Measurements from ENCODE around the gene LGALS9.
"Not testable (repeated sequence)": the region's sequence is repeated elsewhere in the genome, so short reads cannot be mapped to it uniquely, and the experiment has no call there.

LGALS9 gene

DNA sequence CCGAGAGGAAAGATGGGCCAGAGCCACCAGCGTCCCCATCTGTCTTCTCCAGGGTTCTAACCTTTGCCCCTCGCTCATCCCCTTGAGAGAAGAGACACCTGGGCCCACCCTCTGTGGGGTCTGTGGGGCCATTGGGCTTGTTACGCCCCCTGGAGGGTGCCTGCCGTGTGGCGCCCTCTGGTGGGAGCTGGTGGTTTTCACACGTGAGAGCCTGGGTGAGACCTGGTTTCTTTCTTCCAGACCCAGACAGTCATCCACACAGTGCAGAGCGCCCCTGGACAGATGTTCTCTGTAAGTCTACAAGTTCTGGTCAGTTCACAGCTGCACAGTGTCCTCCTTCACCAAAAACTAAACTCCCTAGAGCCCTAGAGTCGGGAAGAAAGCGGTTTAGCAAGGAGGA lies 14.6 kb downstream of the LGALS9 start:
- H3K9me3 ChIP-seq (ENCODE audit: control insufficient read depth in 1 of 2, low read length in 2 of 2); H3K4me3 ChIP-seq (ENCODE audit: low read depth in 1 of 2, low read length in 2 of 2); H3K4me1 ChIP-seq (ENCODE audit: control insufficient read depth in 1 of 2, insufficient read depth in 2 of 2, low read length in 2 of 2); H3K27me3 ChIP-seq (ENCODE audit: low read depth, low read length); H3K36me3 ChIP-seq (ENCODE audit: control insufficient read depth in 1 of 2, insufficient read depth in 2 of 2, low read length in 2 of 2); H3K27ac ChIP-seq (ENCODE audit: low read length): not testable (repeated sequence)

DNA sequence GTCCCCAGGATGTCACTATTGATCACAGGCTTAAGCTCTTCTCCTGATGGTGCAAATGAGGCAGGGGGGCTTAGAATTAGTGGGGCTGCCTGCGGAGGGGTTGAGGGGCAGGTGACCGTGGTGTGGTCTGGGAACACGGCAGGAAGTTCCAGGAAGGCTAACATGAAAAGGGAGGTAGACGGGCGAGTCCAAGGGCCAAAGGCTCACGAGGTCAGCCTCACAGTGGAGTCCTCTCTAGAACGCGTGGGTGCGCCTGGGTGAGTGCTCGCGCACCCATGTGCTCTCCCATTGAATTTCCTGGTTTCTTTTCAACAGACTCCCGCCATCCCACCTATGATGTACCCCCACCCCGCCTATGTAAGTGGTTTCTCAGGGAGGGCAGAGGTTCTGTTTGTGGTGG lies 15.2 kb downstream of the LGALS9 start:
- H3K9me3 ChIP-seq (ENCODE audit: control insufficient read depth in 1 of 2, low read length in 2 of 2) = no peaks in the 10 kb centered on the region
- peaks cover 0 to 3% of the 10 kb centered on the region in 2 donors for H3K36me3 ChIP-seq (ENCODE audit: control insufficient read depth in 1 of 2, insufficient read depth in 2 of 2, low read length in 2 of 2)
- H3K27me3 ChIP-seq (ENCODE audit: low read depth, low read length) = no peaks in the 10 kb centered on the region
- H3K4me1 ChIP-seq (ENCODE audit: control insufficient read depth in 1 of 2, insufficient read depth in 2 of 2, low read length in 2 of 2) = no peaks in the 10 kb centered on the region
- H3K27ac ChIP-seq (ENCODE audit: low read length) = no peak overlapping the region
- H3K4me3 ChIP-seq (ENCODE audit: low read depth in 1 of 2, low read length in 2 of 2) = no peak overlapping the region

DNA sequence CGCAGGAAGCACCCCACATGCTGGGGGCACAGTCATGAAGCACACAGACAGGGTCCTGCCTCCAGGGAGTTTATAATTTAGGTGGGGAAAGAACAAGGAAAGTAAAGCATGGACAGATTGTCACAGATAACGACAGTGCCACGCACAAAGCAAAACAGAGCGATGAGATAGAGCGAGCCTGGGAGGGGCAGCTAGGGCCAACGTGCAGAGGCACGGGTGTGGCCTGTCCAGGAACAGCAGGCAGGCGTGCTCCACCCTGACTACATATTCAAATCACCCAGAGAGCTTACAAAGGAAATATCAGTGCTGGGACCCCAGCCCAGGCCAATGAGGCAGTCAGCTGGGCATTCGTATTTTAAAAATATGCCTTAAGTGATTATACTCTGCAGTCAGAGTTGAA lies 16.8 kb downstream of the LGALS9 start:
- H3K9me3 ChIP-seq (ENCODE audit: control insufficient read depth in 1 of 2, low read length in 2 of 2) = no peaks in the 10 kb centered on the region
- H3K27ac ChIP-seq (ENCODE audit: low read length) = no peak overlapping the region
- no peaks in the 10 kb centered on the region for H3K27me3 ChIP-seq (ENCODE audit: low read depth, low read length)
- no peaks in the 10 kb centered on the region for H3K36me3 ChIP-seq (ENCODE audit: control insufficient read depth in 1 of 2, insufficient read depth in 2 of 2, low read length in 2 of 2)
- H3K4me3 ChIP-seq (ENCODE audit: low read depth in 1 of 2, low read length in 2 of 2) = no peak overlapping the region
- H3K4me1 ChIP-seq (ENCODE audit: control insufficient read depth in 1 of 2, insufficient read depth in 2 of 2, low read length in 2 of 2) = no peaks in the 10 kb centered on the region

DNA sequence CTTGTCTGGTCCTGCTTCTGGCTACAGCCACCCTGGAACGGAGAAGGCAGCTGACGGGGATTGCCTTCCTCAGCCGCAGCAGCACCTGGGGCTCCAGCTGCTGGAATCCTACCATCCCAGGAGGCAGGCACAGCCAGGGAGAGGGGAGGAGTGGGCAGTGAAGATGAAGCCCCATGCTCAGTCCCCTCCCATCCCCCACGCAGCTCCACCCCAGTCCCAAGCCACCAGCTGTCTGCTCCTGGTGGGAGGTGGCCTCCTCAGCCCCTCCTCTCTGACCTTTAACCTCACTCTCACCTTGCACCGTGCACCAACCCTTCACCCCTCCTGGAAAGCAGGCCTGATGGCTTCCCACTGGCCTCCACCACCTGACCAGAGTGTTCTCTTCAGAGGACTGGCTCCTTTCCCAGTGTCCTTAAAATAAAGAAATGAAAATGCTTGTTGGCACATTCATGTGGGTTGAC lies 18.2 kb downstream of the LGALS9 start:
- not testable (repeated sequence) for H3K27ac ChIP-seq (ENCODE audit: low read length); H3K4me1 ChIP-seq (ENCODE audit: control insufficient read depth in 1 of 2, insufficient read depth in 2 of 2, low read length in 2 of 2); H3K4me3 ChIP-seq (ENCODE audit: low read depth in 1 of 2, low read length in 2 of 2); H3K9me3 ChIP-seq (ENCODE audit: control insufficient read depth in 1 of 2, low read length in 2 of 2); H3K36me3 ChIP-seq (ENCODE audit: control insufficient read depth in 1 of 2, insufficient read depth in 2 of 2, low read length in 2 of 2); H3K27me3 ChIP-seq (ENCODE audit: low read depth, low read length)

DNA sequence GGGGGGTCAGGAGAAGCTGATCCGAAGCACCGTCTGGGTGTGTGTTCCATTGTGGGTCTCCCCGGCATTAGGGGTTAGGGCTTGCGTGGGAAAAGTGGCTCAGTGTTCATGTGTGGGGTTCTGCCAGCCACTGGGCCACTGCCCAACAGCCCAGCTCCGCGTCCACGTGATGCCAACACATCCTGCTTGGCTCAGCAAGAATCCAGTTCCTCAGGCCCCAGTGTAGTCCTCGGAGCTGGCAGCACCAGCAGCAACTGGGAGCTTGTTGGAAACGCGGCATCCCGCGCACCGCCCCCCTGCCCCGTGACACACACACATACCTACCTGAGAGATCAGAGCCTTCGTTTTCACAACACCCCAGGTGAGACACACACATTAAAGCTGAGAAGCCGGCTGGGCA lies 18.9 kb downstream of the LGALS9 start:
- Histone ChIP-seq H3K27me3 (ENCODE audit: low read depth, low read length) (no peaks in the 10 kb centered on the region), H3K4me3 (ENCODE audit: low read depth in 1 of 2, low read length in 2 of 2) (no peak overlapping the region), H3K36me3 (ENCODE audit: control insufficient read depth in 1 of 2, insufficient read depth in 2 of 2, low read length in 2 of 2) (no peaks in the 10 kb centered on the region), H3K9me3 (ENCODE audit: control insufficient read depth in 1 of 2, low read length in 2 of 2) (no peaks in the 10 kb centered on the region), H3K27ac (ENCODE audit: low read length) (no peak overlapping the region), H3K4me1 (ENCODE audit: control insufficient read depth in 1 of 2, insufficient read depth in 2 of 2, low read length in 2 of 2) (no peaks in the 10 kb centered on the region)

DNA sequence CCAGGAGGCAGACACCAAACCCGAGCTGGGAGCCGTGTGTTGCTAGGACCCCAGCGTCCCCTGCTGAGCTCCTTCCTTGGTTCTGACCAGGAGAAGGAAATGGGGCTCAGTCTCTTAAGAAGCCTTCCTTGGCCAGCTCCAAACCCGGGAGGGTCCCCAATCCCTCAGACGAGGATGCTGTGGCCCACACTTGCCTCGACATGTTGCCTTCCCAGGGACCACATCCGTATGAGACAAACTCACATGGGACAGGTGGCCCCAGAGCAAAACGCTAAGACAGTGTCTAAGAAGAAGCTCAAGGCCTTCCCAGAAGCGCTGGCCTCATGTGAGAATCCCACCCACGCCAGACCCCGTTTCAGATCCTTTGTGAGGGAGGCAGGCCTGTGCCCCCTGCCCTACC lies 19.8 kb downstream of the LGALS9 start:
- H3K4me3 ChIP-seq (ENCODE audit: low read depth in 1 of 2, low read length in 2 of 2) = no peak overlapping the region
- H3K4me1 ChIP-seq (ENCODE audit: control insufficient read depth in 1 of 2, insufficient read depth in 2 of 2, low read length in 2 of 2) = no peaks in the 10 kb centered on the region
- H3K9me3 ChIP-seq (ENCODE audit: control insufficient read depth in 1 of 2, low read length in 2 of 2) = no peaks in the 10 kb centered on the region
- H3K36me3 ChIP-seq (ENCODE audit: control insufficient read depth in 1 of 2, insufficient read depth in 2 of 2, low read length in 2 of 2) = no peaks in the 10 kb centered on the region
- no peak overlapping the region for H3K27ac ChIP-seq (ENCODE audit: low read length)
- H3K27me3 ChIP-seq (ENCODE audit: low read depth, low read length) = no peaks in the 10 kb centered on the region

DNA sequence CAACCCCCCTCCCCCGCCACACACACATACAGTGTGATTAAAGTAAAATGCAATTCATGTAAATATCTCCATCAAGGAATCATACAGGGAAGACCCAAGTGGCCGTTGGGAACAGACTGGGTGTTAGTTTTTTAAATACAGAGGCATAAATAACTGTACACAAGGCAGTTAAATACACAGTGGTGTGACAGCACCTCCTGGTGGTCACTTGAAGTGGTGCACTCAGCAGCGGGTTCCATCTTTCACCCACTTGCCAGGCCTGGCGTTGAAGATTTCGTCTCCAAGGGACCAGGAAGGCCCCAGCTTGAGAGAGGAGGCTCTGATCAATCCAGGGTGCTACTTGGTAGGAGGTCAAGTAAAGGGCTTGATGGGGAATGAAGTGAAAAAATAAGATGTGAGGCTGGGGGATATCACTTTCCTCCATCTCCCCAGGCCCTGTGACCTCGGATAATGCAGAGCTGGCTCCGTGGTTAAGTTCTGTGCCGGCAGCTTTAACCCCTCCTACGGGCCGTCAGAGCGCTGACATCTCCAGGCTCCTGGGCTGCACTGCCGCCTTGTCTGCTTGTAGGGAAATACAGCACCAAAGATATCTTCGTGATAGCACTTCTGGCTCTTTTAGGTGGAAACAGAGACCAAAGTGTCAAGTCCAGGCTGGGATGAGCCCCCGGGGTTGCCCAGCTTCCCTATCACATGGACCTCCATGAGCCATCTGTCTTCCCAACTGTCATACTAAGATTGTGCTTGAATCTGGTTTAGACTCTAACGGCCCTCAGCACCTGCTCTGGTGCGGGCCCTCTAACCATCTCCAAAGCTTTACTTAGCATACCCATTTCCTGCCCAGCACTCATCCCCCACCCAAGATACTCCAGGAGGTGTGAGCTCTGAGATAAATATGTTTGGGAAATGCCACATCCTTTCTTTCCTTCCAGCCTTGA lies 20.7 kb downstream of the LGALS9 start:
- H3K27me3 ChIP-seq (ENCODE audit: low read depth, low read length) = no peaks in the 10 kb centered on the region
- H3K4me3 ChIP-seq (ENCODE audit: low read depth in 1 of 2, low read length in 2 of 2) = no peak overlapping the region
- no peak overlapping the region for H3K27ac ChIP-seq (ENCODE audit: low read length)
- no peaks in the 10 kb centered on the region for H3K9me3 ChIP-seq (ENCODE audit: control insufficient read depth in 1 of 2, low read length in 2 of 2)
- H3K36me3 ChIP-seq (ENCODE audit: control insufficient read depth in 1 of 2, insufficient read depth in 2 of 2, low read length in 2 of 2) = no peaks in the 10 kb centered on the region
- H3K4me1 ChIP-seq (ENCODE audit: control insufficient read depth in 1 of 2, insufficient read depth in 2 of 2, low read length in 2 of 2) = no peaks in the 10 kb centered on the region

DNA sequence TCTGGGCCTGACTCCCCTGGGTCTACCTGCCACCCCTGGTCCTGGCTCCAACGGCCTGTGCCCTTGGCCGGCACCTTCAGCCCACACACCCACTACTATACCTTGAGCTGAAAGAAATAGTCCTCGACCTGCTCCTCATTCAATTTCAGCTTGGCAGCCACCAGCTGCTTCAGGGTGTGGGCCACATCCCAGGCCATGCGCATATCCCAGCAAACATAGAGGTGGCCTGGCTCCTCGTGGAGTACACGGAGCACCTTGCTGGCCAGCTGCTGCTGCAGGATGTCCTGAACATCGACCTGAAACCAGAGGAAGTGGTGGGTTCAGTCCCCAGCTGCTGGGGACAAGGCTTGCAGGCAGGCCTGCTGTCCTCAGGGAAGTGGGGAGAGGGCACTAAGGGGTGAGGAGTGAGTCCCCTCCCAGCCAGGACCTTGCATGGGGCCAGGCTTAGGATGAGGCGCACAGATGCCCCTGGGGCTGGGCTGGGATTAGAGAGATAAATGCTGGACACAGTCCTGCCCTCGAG lies 22.5 kb downstream of the LGALS9 start:
- H3K36me3 ChIP-seq (ENCODE audit: control insufficient read depth in 1 of 2, insufficient read depth in 2 of 2, low read length in 2 of 2); H3K27me3 ChIP-seq (ENCODE audit: low read depth, low read length); H3K9me3 ChIP-seq (ENCODE audit: control insufficient read depth in 1 of 2, low read length in 2 of 2); H3K4me1 ChIP-seq (ENCODE audit: control insufficient read depth in 1 of 2, insufficient read depth in 2 of 2, low read length in 2 of 2); H3K4me3 ChIP-seq (ENCODE audit: low read depth in 1 of 2, low read length in 2 of 2); H3K27ac ChIP-seq (ENCODE audit: low read length): not testable (repeated sequence)

DNA sequence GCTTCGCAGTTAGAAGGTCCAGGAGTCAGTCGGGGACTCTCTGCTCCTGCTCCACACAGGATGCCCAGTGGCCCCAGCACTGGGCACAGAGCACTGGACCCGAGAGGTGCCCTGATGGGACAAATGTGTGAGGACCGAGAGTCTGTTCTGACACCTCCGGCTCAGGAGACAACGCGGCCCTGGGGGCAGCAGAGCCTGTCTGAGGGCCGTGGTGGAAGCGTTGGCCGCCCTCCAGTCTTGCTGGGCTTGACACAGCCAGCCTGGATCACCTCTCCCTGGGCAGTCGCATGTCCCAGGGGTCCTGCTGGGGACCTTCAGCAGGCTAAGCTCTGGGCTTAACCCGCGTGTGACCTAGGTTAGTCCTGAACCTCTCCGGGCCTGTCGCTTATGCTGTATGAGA lies 23.1 kb downstream of the LGALS9 start:
- no peaks in the 10 kb centered on the region for H3K9me3 ChIP-seq (ENCODE audit: control insufficient read depth in 1 of 2, low read length in 2 of 2)
- H3K4me3 ChIP-seq (ENCODE audit: low read depth in 1 of 2, low read length in 2 of 2) = no peak overlapping the region
- H3K36me3 ChIP-seq (ENCODE audit: control insufficient read depth in 1 of 2, insufficient read depth in 2 of 2, low read length in 2 of 2) = no peaks in the 10 kb centered on the region
- no peaks in the 10 kb centered on the region for H3K27me3 ChIP-seq (ENCODE audit: low read depth, low read length)
- no peaks in the 10 kb centered on the region for H3K4me1 ChIP-seq (ENCODE audit: control insufficient read depth in 1 of 2, insufficient read depth in 2 of 2, low read length in 2 of 2)
- no peak overlapping the region for H3K27ac ChIP-seq (ENCODE audit: low read length)

DNA sequence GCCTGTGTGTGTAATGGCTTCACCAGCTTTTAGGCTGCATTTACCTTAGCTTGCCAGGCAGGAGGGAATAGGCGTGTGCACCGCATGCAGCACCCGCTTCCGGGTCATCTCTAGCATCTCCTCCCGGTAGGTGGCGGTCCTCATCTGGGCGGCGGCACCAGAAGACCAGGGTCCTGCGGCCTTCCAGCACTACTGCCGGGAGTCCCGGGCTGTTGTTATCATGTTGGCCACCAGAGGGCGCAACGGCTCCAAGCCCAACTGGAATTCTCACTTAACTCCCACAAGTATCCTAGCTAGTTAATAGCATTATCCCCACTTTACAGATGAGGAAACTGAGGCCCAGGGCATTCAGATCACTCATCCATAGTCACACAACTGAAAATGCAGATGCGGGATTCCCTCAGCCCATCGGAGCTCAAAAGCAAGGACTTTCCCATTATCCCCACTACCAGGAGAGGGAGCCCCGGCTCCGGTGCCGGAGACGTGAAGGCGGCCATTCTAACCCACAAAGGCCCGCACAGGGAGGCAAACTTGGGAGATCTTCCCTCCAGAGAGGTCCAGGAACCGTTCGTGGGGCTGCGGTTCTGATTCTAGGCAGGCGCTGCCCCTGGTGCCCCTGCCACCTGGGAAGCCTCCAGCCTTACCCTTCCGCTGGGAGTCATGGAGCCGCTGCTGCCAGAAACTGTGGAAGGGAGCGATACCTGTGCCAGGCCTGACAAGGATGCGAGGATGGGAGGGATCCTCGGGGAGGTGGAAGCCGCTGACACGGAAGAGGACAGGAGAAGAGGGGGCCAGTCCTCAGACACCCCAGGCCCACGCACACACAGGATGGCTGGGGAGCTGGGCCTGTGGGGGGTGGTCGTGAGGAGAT lies 23.9 kb downstream of the LGALS9 start:
- H3K27me3 ChIP-seq (ENCODE audit: low read depth, low read length) = no peaks in the 10 kb centered on the region
- H3K9me3 ChIP-seq (ENCODE audit: control insufficient read depth in 1 of 2, low read length in 2 of 2) = no peaks in the 10 kb centered on the region
- H3K4me3 ChIP-seq (ENCODE audit: low read depth in 1 of 2, low read length in 2 of 2) = no peak overlapping the region
- no peak overlapping the region for H3K27ac ChIP-seq (ENCODE audit: low read length)
- no peaks in the 10 kb centered on the region for H3K36me3 ChIP-seq (ENCODE audit: control insufficient read depth in 1 of 2, insufficient read depth in 2 of 2, low read length in 2 of 2)
- no peaks in the 10 kb centered on the region for H3K4me1 ChIP-seq (ENCODE audit: control insufficient read depth in 1 of 2, insufficient read depth in 2 of 2, low read length in 2 of 2)

DNA sequence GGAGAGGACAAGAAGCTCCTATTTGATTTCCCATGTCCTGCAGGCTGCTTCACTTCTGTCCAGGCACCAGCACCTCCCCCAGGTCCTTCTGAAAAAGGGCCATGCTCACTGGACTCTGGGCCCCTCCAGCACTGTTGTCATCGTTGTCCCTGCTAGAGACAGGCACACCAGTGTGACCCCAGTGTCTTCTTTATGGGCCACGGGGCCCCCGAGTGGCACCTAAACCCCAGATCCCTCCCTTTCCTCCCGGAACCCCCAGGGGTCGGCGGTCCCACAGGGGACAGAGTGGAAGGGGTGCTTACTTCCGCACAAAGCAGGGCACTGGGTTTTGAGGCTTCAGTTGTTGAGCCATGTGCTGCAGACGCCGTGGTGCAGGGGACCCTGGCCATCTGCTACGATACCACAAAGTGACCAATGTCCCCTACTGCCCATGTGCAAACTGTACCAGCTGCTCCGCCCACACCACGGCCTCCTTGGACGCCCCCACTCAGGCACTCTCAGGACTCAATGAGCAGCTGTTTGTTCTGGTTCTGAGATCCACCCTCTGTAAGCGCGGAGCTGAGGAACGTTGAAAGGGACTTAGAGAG lies 24.6 kb downstream of the LGALS9 start:
- H3K4me3 ChIP-seq (ENCODE audit: low read depth in 1 of 2, low read length in 2 of 2); H3K36me3 ChIP-seq (ENCODE audit: control insufficient read depth in 1 of 2, insufficient read depth in 2 of 2, low read length in 2 of 2); H3K27me3 ChIP-seq (ENCODE audit: low read depth, low read length); H3K4me1 ChIP-seq (ENCODE audit: control insufficient read depth in 1 of 2, insufficient read depth in 2 of 2, low read length in 2 of 2); H3K9me3 ChIP-seq (ENCODE audit: control insufficient read depth in 1 of 2, low read length in 2 of 2); H3K27ac ChIP-seq (ENCODE audit: low read length): not testable (repeated sequence)

Data from muscle layer of duodenum (tissue), 2 donors.